Fibroblast of lung (primary cell): ENCODE results near the gene ANO2. TPM values are rescaled to one million over a fixed set of nuclear protein-coding genes. Genes with fewer than 3 reads are reported as not detected.

ENCODE experiments used
- DNase-seq, 2 donors: peaks; one replicate each; pipeline versions ENCODE4 v3.0.0 to v3.0.0-alpha.2; 2010; ENCODE audit warnings: low read depth in 2 of 2
- H2AFZ ChIP-seq: 2 replicates; pipeline ENCODE4 v1.5.1; 2012; ENCODE audit warnings: low read length, control low read depth, inconsistent platforms
- H3K27ac ChIP-seq: 2 replicates; pipeline ENCODE4 v1.5.1; 2011; ENCODE audit warnings: low read length, control low read depth; ENCODE audit not compliant: insufficient read depth
- H3K27me3 ChIP-seq: 2 replicates; pipeline ENCODE4 v1.5.1; 2011; ENCODE audit warnings: mild to moderate bottlenecking, low read length; ENCODE audit not compliant: control insufficient read depth, insufficient read depth
- H3K36me3 ChIP-seq: 2 replicates; pipeline ENCODE4 v1.5.1; 2011; ENCODE audit warnings: low read length; ENCODE audit not compliant: control insufficient read depth, insufficient read depth
- H3K4me1 ChIP-seq: 2 replicates; pipeline ENCODE4 v1.5.1; 2011; ENCODE audit warnings: low read length; ENCODE audit not compliant: control insufficient read depth, insufficient read depth; ENCODE audit errors: extremely low read depth
- H3K4me2 ChIP-seq: 2 replicates; pipeline ENCODE4 v1.5.1; 2011; ENCODE audit warnings: low read length, control low read depth; ENCODE audit not compliant: insufficient read depth; ENCODE audit errors: extremely low read depth
- H3K4me3 ChIP-seq, 4 experiments: fragments of 200-600 bp in 1 of 4; sonication (generic) in 1 of 4; replicated peaks in 1 of 4; 2 replicates each; pipeline ENCODE4 v1.5.1; 2011 to 2016; ENCODE audit warnings: low read length in 4 of 4, low read depth in 3 of 4, mild to moderate bottlenecking in 3 of 4, control low read depth in 2 of 4, inconsistent platforms in 1 of 4, mixed read lengths in 1 of 4; ENCODE audit not compliant: insufficient read depth in 1 of 4; ENCODE audit errors: control extremely low read depth in 1 of 4
- H3K79me2 ChIP-seq: 2 replicates; pipeline ENCODE4 v1.5.1; 2012; ENCODE audit warnings: mild to moderate bottlenecking, low read length, inconsistent platforms; ENCODE audit not compliant: control insufficient read depth, insufficient read depth
- H3K9ac ChIP-seq: 2 replicates; pipeline ENCODE4 v1.5.1; 2011; ENCODE audit warnings: mild to moderate bottlenecking, low read length, control low read depth; ENCODE audit not compliant: insufficient read depth
- H3K9me3 ChIP-seq: 2 replicates; pipeline ENCODE4 v1.5.1; 2012; ENCODE audit warnings: low read depth, low read length; ENCODE audit not compliant: control insufficient read depth, insufficient read depth
- H4K20me1 ChIP-seq: 2 replicates; pipeline ENCODE4 v1.5.1; 2011; ENCODE audit warnings: low read length; ENCODE audit not compliant: control insufficient read depth, insufficient read depth; ENCODE audit errors: extremely low read depth
- CTCF ChIP-seq, 2 donors: IDR thresholded peaks in 1 of 2; conservative IDR thresholded peaks in 1 of 2; 1 replicate in 1 of 2; 2 replicates in 1 of 2; pipeline ENCODE4 v1.5.1; 2011 to 2012; ENCODE audit warnings: low read length in 2 of 2, control low read depth in 1 of 2, inconsistent platforms in 1 of 2, low read depth in 1 of 2, mild to moderate bottlenecking in 1 of 2
- EZH2 ChIP-seq: IDR thresholded peaks from 2 replicates; pipeline ENCODE4 v1.5.1; 2012; ENCODE audit warnings: low read length, control low read depth, mild to moderate bottlenecking; ENCODE audit errors: missing control alignments
- polyA plus RNA-seq, 2 donors: library from polyadenylated mRNA; depleted of rRNA in 1 of 2; stranded (reverse) in 1 of 2; unstranded in 1 of 2; fragments of >200 nt; gene quantifications; 2 replicates each; pipeline ENCODE4 v1.2.1, GENCODE V29; 2011 to 2012; ENCODE audit warnings: missing spikeins in 1 of 2
- total RNA-seq: library from RNA; depleted of rRNA; stranded (reverse); fragments of >200 nt; gene quantifications from 2 replicates; pipeline ENCODE4 v1.2.1, GENCODE V29; 2014

ANO2 gene
- total and polyA plus RNA-seq, 2 donors (not counting 1 experiment from before 2014, with no cell fraction given), result 0.15 to 0.17 TPM

GRCh38 chr12:5972387-5972786 lies 27.3 kb upstream of the ANO2 start:
- no peak overlapping the region for H2AFZ ChIP-seq
- H3K27me3 ChIP-seq, result peaks cover 12% of the 10 kb centered on the region
- H3K4me1 ChIP-seq, result no peaks in the 10 kb centered on the region
- H3K79me2 ChIP-seq, result no peaks in the 10 kb centered on the region
- DNase-seq, result no peak
- no peak overlapping the region for H3K4me2 ChIP-seq
- no peak for TF ChIP-seq CTCF (conservative IDR thresholded peaks at IDR 0.05 in 1 of 2, IDR thresholded peaks at IDR 0.05 in 1 of 2; ENCODE audit: low read depth in 1 of 2, low read length in 2 of 2)
- no peak for TF ChIP-seq EZH2
- H3K9ac ChIP-seq, result no peak overlapping the region
- no peak overlapping the region for H3K4me3 ChIP-seq
- H3K36me3 ChIP-seq, result no peaks in the 10 kb centered on the region
- no peak overlapping the region for H3K27ac ChIP-seq
- no peaks in the 10 kb centered on the region for H3K9me3 ChIP-seq
- H4K20me1 ChIP-seq, result no peaks in the 10 kb centered on the region

GRCh38 chr12:5971194-5971850 lies 26.3 kb upstream of the ANO2 start:
- Histone ChIP-seq H3K9ac (no peak overlapping the region), H4K20me1 (no peaks in the 10 kb centered on the region), H2AFZ (no peak overlapping the region), H3K4me3 (no peak overlapping the region), H3K36me3 (no peaks in the 10 kb centered on the region), H3K79me2 (no peaks in the 10 kb centered on the region), H3K9me3 (no peaks in the 10 kb centered on the region), H3K27ac (no peak overlapping the region), H3K4me1 (no peaks in the 10 kb centered on the region), H3K4me2 (no peak overlapping the region), H3K27me3 (peaks cover 9% of the 10 kb centered on the region)
- no peak for TF ChIP-seq EZH2
- no peak for TF ChIP-seq CTCF (conservative IDR thresholded peaks at IDR 0.05 in 1 of 2, IDR thresholded peaks at IDR 0.05 in 1 of 2; ENCODE audit: low read depth in 1 of 2, low read length in 2 of 2)
- no peak for DNase-seq

- TF ChIP-seq CTCF (conservative IDR thresholded peaks at IDR 0.05 in 1 of 2, IDR thresholded peaks at IDR 0.05 in 1 of 2; ENCODE audit: low read depth in 1 of 2, low read length in 2 of 2) (no peak), EZH2 (no peak)
- H3K9me3 ChIP-seq, result no peaks in the 10 kb centered on the region
- H3K79me2 ChIP-seq, result no peaks in the 10 kb centered on the region
- no peaks in the 10 kb centered on the region for H3K4me1 ChIP-seq
- no peaks in the 10 kb centered on the region for H3K36me3 ChIP-seq
- no peak overlapping the region for H3K9ac ChIP-seq
- DNase-seq, result no peak
- no peak overlapping the region for H3K4me2 ChIP-seq
- H4K20me1 ChIP-seq, result no peaks in the 10 kb centered on the region
- no peak overlapping the region for H3K27ac ChIP-seq
- no peak overlapping the region for H3K4me3 ChIP-seq
- no peak overlapping the region for H2AFZ ChIP-seq
- peaks cover 3% of the 10 kb centered on the region for H3K27me3 ChIP-seq
These were observed 25.1 kb upstream of the ANO2 start for GRCh38 chr12:5969974-5970690.
